Natural killer cell (primary cell): ENCODE results near the gene APOBEC4. TPM values are rescaled to one million over a fixed set of nuclear protein-coding genes. Genes with fewer than 3 reads are reported as not detected.
A peak's percentile ranks its signal among the peaks of the same experiment; 100 is the strongest.

ENCODE experiments used
- ATAC-seq, 3 donors: fragments of 150-1000 bp in 2 of 3; fragments of 200-7000 bp in 1 of 3; cut with Tn5 transposase; 1 replicate in 1 of 3; 2 replicates in 2 of 3; pipeline ENCODE4 v1.10.0; 2021; ENCODE audit warnings: mild to moderate bottlenecking in 2 of 3, moderate library complexity in 2 of 3
- DNase-seq, 2 donors: peaks; one replicate each; pipeline versions ENCODE4 v3.0.0 to v3.0.0-alpha.2; 2013 to 2021; ENCODE audit warnings: mixed read lengths in 1 of 2
- H3K27ac ChIP-seq: one replicate; pipeline ENCODE4 v1.5.1; 2013; ENCODE audit warnings: mild to moderate bottlenecking, low read length
- H3K27me3 ChIP-seq: one replicate; pipeline ENCODE4 v1.6.1; 2013; ENCODE audit warnings: low read length; ENCODE audit not compliant: control insufficient read depth, insufficient read depth
- H3K36me3 ChIP-seq: one replicate; pipeline ENCODE4 v1.6.1; 2013; ENCODE audit warnings: low read length; ENCODE audit not compliant: control insufficient read depth, insufficient read depth
- H3K4me1 ChIP-seq: one replicate; pipeline ENCODE4 v1.6.1; 2013; ENCODE audit warnings: low read length; ENCODE audit not compliant: control insufficient read depth, insufficient read depth
- H3K4me3 ChIP-seq: one replicate; pipeline ENCODE4 v1.5.1; 2013; ENCODE audit warnings: low read length
- H3K9me3 ChIP-seq: one replicate; pipeline ENCODE4 v1.6.1; 2013; ENCODE audit warnings: low read length; ENCODE audit not compliant: control insufficient read depth, insufficient read depth
- H3K27ac Mint-ChIP-seq, 2 donors: one replicate each; pipeline ENCODE4 v1.8.0; 2022; ENCODE audit warnings: mild to moderate bottlenecking in 2 of 2, mixed read lengths in 2 of 2, moderate library complexity in 1 of 2
- H3K27me3 Mint-ChIP-seq, 2 donors: one replicate each; pipeline ENCODE4 v1.8.0; 2022; ENCODE audit warnings: low read depth in 2 of 2, mixed read lengths in 2 of 2
- H3K36me3 Mint-ChIP-seq: one replicate; pipeline ENCODE4 v1.8.0; 2022; ENCODE audit warnings: mixed read lengths
- H3K4me1 Mint-ChIP-seq, 2 donors: one replicate each; pipeline ENCODE4 v1.8.0; 2022; ENCODE audit warnings: mixed read lengths in 2 of 2
- H3K4me3 Mint-ChIP-seq: one replicate; pipeline ENCODE4 v1.8.0; 2022; ENCODE audit warnings: mild to moderate bottlenecking, moderate library complexity, mixed read lengths
- H3K9me3 Mint-ChIP-seq, 2 donors: one replicate each; pipeline ENCODE4 v1.8.0; 2022; ENCODE audit warnings: mixed read lengths in 2 of 2
- WGBS: methylation state at CpG from one replicate; pipeline ENCODE4 v1.1.7; 2013; ENCODE audit warnings: missing lambda C conversion rate; ENCODE audit not compliant: insufficient coverage; 5-methylcytosine and 5-hydroxymethylcytosine counted together
- intact Hi-C: fragments of 100-400 bp; cut with micrococcal nuclease; formaldehyde crosslinking; loops from one replicate; pipeline ENCODE4 v1.14.2; 2022
- total RNA-seq, 4 donors: library from RNA; stranded (reverse); fragments of 120-200 nt in 1 of 4; gene quantifications; one replicate each; pipeline versions ENCODE4 v1.2.3 to v1.2.4, GENCODE V29; 2013 to 2022
- TF ChIP-seq, protein P1 (sequence below): fragments of 200-600 bp; IDR thresholded peaks from one replicate; pipeline ENCODE4 v1.8.0; 2022; ENCODE audit warnings: antibody characterized with exemption

Gene APOBEC4
- total RNA-seq, 3 donors from 2014 or later (not counting 1 experiment from before 2014, with no cell fraction given), result not detected

- H3K27me3 ChIP-seq, result no peaks in the 10 kb centered on the region
- DNase-seq (peak in 1 of 2 donors; percentile 34), ATAC-seq (no peak)
- peaks cover 26% of the 10 kb centered on the region for H3K36me3 ChIP-seq
- H3K27me3 Mint-ChIP-seq, result peaks cover 0 to 3% of the 10 kb centered on the region in 2 donors
- 5% methylated on average over 6 of the region's 10 CpGs for WGBS
- peak overlapping the region; percentile 62 for H3K4me3 ChIP-seq
- H3K4me1 Mint-ChIP-seq, result peaks cover 46 to 60% of the 10 kb centered on the region in 2 donors
- H3K9me3 Mint-ChIP-seq, result no peaks in the 10 kb centered on the region
- H3K4me3 Mint-ChIP-seq, result peak overlapping the region; percentile 99
- no peaks in the 10 kb centered on the region for H3K36me3 Mint-ChIP-seq
- peak overlapping the region; percentile 92 to 99 for H3K27ac Mint-ChIP-seq
- peaks cover 16% of the 10 kb centered on the region for H3K4me1 ChIP-seq
- no peaks in the 10 kb centered on the region for H3K9me3 ChIP-seq
- TF ChIP-seq, protein P1, sequence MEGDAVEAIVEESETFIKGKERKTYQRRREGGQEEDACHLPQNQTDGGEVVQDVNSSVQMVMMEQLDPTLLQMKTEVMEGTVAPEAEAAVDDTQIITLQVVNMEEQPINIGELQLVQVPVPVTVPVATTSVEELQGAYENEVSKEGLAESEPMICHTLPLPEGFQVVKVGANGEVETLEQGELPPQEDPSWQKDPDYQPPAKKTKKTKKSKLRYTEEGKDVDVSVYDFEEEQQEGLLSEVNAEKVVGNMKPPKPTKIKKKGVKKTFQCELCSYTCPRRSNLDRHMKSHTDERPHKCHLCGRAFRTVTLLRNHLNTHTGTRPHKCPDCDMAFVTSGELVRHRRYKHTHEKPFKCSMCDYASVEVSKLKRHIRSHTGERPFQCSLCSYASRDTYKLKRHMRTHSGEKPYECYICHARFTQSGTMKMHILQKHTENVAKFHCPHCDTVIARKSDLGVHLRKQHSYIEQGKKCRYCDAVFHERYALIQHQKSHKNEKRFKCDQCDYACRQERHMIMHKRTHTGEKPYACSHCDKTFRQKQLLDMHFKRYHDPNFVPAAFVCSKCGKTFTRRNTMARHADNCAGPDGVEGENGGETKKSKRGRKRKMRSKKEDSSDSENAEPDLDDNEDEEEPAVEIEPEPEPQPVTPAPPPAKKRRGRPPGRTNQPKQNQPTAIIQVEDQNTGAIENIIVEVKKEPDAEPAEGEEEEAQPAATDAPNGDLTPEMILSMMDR, result no peak
- intact Hi-C loops, result loop anchor here (2.0 kb wide), 1 partner anchor 164 kb away; no protein-coding TSS in a partner anchor
- peak overlapping the region; percentile 39 for H3K27ac ChIP-seq
Measured at GRCh38 chr1:183634429-183635065, 18.6 kb downstream of the APOBEC4 start.

GRCh38 chr1:183633676-183634343 lies 19.3 kb downstream of the APOBEC4 start:
- ATAC-seq, result peak; percentile 18 to 33 (median 22)

GRCh38 chr1:183632964-183633363 lies 20.2 kb downstream of the APOBEC4 start:
- TF ChIP-seq, protein P1, result no peak
- H3K4me3 Mint-ChIP-seq, result peak overlapping the region; percentile 99
- H3K4me1 ChIP-seq, result peaks cover 16% of the 10 kb centered on the region
- 60% methylated on average over 1 of the region's 1 CpG for WGBS
- peak overlapping the region; percentile 92 to 99 for H3K27ac Mint-ChIP-seq
- no peaks in the 10 kb centered on the region for H3K27me3 ChIP-seq
- H3K9me3 Mint-ChIP-seq, result no peaks in the 10 kb centered on the region
- H3K36me3 Mint-ChIP-seq, result peaks cover 11% of the 10 kb centered on the region
- H3K4me3 ChIP-seq, result peak overlapping the region; percentile 62
- peaks cover 41% of the 10 kb centered on the region for H3K36me3 ChIP-seq
- no peak overlapping the region for H3K27ac ChIP-seq
- H3K4me1 Mint-ChIP-seq, result peaks cover 55 to 75% of the 10 kb centered on the region in 2 donors
- peak in 1 of 2 donors; percentile 39 for DNase-seq
- intact Hi-C loops, result no loop called here
- no peaks in the 10 kb centered on the region for H3K9me3 ChIP-seq
- H3K27me3 Mint-ChIP-seq, result no peaks in the 10 kb centered on the region
- ATAC-seq, result no peak

More at GRCh38 chr1:183633676-183634343, 19.3 kb downstream of the APOBEC4 start:
- TF ChIP-seq, protein P1, result peak; percentile 70
- H3K36me3 ChIP-seq, result peaks cover 33% of the 10 kb centered on the region
- intact Hi-C loops, result loop anchor here (2.0 kb wide), 1 partner anchor 163 kb away; no protein-coding TSS in a partner anchor
- no peaks in the 10 kb centered on the region for H3K27me3 ChIP-seq
- H3K27me3 Mint-ChIP-seq, result peaks cover 0 to 2% of the 10 kb centered on the region in 2 donors
- peak overlapping the region; percentile 92 to 99 for H3K27ac Mint-ChIP-seq
- H3K4me3 Mint-ChIP-seq, result peak overlapping the region; percentile 99
- H3K27ac ChIP-seq, result peak overlapping the region; percentile 34
- peaks cover 16% of the 10 kb centered on the region for H3K4me1 ChIP-seq
- H3K4me1 Mint-ChIP-seq, result peaks cover 48 to 67% of the 10 kb centered on the region in 2 donors
- WGBS, result no CpG with 5 or more reads among the region's 1 CpG
- peak overlapping the region; percentile 62 for H3K4me3 ChIP-seq
- DNase-seq, result peak in 1 of 2 donors; percentile 79
- H3K9me3 ChIP-seq, result no peaks in the 10 kb centered on the region
- H3K36me3 Mint-ChIP-seq, result peaks cover 3% of the 10 kb centered on the region
- no peaks in the 10 kb centered on the region for H3K9me3 Mint-ChIP-seq
